GM18858 (cell line): ENCODE results near the gene LRRC49.
"Not testable (repeated sequence)": the region's sequence is repeated elsewhere in the genome, so short reads cannot be mapped to it uniquely, and the experiment has no call there.

Source experiments
- ATAC-seq: cut with Tn5 transposase; IDR thresholded peaks from one replicate; pipeline ENCODE4 v1.9.1; 2021; ENCODE audit not compliant: unreplicated experiment

Gene LRRC49

GRCh38 chr15:70923311-70924080 lies 30.9 kb downstream of the LRRC49 start:
- no peak for ATAC-seq

DNA sequence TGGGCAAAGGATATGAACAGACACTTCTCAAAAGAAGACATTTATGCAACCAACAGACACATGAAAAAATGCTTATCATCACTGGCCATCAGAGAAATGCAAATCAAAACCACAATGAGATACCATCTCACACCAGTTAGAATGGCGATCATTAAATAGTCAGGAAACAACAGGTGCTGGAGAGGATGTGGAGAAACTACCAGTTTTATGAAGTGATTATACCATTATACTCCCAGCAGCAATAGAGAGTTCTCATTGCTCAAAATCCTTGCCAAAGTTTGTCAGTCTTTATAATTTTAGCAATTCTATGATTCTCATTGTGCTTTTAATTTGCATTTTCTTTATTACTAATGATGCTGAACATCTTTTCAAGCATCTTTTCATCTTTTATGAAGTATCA lies 34.3 kb downstream of the LRRC49 start:
- not testable (repeated sequence) for ATAC-seq

DNA sequence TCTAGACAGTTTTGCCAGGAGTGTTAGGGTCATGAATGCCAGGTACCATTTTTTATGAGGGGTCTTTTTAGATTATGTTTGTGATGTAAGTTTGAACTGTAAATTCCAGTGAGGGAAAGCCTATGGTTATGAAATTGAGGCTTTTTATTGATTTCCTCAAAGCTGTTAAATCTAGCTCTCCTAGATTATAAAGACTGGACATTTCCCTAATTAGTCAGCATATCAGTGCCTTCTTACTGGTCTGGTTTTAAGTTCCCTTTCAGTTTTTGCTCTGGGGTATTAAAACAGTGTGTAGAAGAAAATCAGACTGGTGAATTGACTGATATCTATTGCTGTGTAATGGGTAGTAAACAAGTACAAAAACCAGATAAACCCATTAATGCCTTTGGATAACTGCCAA lies 39.2 kb downstream of the LRRC49 start:
- no peak for ATAC-seq

DNA sequence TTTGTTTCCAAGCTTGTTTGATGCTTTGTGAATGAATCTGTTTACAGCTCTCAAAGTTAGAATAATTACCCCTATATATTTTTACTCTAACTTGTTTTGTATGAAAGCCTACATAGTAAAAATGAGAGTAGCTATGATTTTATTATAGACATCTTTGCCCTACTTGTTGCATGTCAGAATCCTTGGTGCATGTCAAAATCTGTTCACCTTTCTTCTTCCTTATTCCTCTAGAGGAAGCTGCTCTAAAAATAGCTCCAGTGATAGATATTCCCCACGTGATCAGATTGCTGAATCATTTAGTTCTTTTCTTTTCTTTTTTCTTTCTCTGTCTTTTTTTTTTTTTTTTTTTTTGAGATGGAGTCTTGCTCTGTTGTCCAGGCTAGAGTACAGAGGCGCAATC lies 39.8 kb downstream of the LRRC49 start:
- no peak for ATAC-seq

- no peak for ATAC-seq
These were observed 40.8 kb downstream of the LRRC49 start for GRCh38 chr15:70933411-70933810.

- ATAC-seq: no peak
These were observed 43.0 kb downstream of the LRRC49 start for GRCh38 chr15:70935631-70936030.

GRCh38 chr15:70936326-70936725 lies 43.7 kb downstream of the LRRC49 start:
- ATAC-seq: no peak

DNA sequence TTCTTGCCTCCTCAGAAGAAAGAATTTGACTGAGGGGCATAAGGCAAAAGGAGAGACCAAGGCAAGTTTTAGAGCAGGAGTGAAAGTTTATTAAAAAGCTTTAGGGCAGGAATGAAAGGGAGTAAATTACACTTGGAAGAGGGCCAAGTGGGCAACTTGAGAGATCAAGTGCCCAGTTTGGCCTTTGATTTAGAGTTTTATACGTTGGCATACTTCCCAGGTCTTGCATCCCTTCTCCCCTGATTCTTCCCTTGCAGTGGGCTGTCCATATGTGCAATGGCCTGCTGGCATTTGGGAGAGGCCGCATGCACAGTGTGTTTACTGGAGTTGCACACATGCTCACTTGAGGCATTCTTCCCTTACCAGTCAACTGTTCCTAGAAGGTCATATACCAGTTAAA lies 50.7 kb downstream of the LRRC49 start:
- not testable (repeated sequence) for ATAC-seq

GRCh38 chr15:70947351-70948335 lies 55.0 kb downstream of the LRRC49 start:
- ATAC-seq: no peak

GRCh38 chr15:70950953-70951352 lies 58.3 kb downstream of the LRRC49 start:
- ATAC-seq: no peak

GRCh38 chr15:70954171-70954570 lies 61.5 kb downstream of the LRRC49 start:
- no peak for ATAC-seq

GRCh38 chr15:70954733-70955132 lies 62.1 kb downstream of the LRRC49 start:
- ATAC-seq: no peak

DNA sequence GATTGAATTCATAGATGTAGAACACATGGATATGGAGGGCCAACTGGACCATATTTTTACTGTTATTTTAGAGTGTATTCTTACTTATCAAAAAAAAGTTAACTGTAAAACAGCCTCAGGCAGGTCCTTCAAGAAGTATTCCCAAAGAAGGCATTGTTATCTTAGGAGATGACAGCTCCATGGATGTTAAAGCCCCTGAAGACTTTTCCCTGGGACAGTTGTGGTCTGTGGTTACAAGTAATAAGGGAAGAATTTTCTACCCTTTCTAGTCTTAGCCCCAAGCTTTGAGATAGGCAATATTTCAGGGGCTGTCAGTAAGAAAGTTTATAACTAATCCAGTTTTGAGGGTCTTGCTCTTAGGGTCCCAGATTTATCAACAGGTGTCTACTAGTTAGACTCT lies 62.5 kb downstream of the LRRC49 start:
- no peak for ATAC-seq

- ATAC-seq: no peak
These were observed 63.8 kb downstream of the LRRC49 start for GRCh38 chr15:70956201-70956995.

- ATAC-seq: no peak
These were observed 69.5 kb downstream of the LRRC49 start for GRCh38 chr15:70962084-70962483.

GRCh38 chr15:70963199-70963598 lies 70.6 kb downstream of the LRRC49 start:
- no peak for ATAC-seq

DNA sequence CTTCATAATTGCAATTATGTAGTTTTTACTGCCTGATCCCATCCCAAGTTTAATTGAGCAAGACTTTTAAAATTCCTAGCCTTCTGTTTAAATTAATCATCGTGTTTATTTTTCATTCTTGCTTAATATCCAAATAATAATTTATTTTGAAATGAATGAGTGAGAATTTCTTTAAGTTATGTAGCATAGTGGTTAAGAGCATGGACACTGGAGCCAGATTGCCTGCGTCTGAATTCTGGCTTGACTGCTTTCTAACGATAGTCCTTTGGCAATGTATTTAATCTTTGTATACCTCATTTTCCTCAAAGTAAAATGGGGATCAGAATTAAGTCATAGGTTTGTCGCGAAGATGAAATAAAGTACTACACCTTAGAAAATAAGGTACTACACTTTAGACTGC lies 71.4 kb downstream of the LRRC49 start:
- ATAC-seq: no peak

DNA sequence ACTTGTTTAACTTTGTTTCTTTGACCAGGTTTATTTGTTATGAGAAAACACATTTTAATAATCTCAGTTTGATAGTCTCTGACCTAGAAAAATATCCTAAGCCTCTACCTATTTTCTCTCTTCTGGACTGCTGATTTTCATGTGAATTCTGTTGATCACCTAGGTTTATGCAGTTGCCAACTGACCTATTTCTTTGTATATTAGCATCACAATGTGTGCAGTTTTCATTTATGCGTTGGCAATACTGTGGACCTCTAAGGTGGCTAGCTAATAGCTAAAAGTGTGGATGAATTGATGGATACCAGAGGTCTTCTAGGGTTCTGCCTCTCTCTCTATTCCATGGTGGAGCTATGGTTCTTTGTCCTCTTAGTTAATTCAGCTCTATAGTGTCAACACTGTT lies 72.1 kb downstream of the LRRC49 start:
- no peak for ATAC-seq

DNA sequence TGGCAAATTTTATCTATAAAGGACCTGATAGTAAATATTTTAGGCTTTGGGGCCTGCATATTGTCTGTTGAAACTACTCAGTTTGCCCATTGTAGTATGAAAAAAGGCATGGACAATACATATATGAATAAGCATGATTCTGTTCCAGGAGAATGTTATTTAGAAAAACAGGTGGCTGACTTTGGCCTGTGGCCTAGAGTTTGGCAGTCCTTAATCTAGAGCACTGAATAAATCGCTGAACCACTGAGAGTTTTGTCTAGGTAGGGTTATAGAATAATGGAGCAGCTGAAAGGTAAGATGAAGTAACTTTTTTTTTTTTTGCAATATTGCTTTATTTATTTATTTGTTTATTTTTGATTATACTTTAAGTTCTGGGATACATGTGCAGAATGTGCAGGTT lies 75.0 kb downstream of the LRRC49 start:
- no peak for ATAC-seq

- ATAC-seq: no peak
These were observed 81.6 kb downstream of the LRRC49 start for GRCh38 chr15:70974004-70974832.
